ENCODE results near the gene MADD. TPM values are rescaled to one million over a fixed set of nuclear protein-coding genes. Genes with fewer than 3 reads are reported as not detected.

MADD gene
- total RNA-seq, 1 donor from 2014 or later = 50.1 TPM

- no peaks in the 10 kb centered on the region for H3K4me1 ChIP-seq
- no peaks in the 10 kb centered on the region for H3K27me3 ChIP-seq
- no peak for DNase-seq
- H3K27ac ChIP-seq = no peak overlapping the region
- no peak for ATAC-seq
- peaks cover 42% of the 10 kb centered on the region for H3K36me3 ChIP-seq
- intact Hi-C loops (cut with DNase I) = no loop called here
- no peak overlapping the region for H3K4me3 ChIP-seq
- TF ChIP-seq CTCF (IDR thresholded peaks at IDR 0.05) = no peak
- no peaks in the 10 kb centered on the region for H3K9me3 ChIP-seq
Observed at GRCh38 chr11:47325271-47326041, 55.5 kb downstream of the MADD start.

- H3K4me1 ChIP-seq = no peaks in the 10 kb centered on the region
- intact Hi-C loops (cut with DNase I) = no loop called here
- peaks cover 46% of the 10 kb centered on the region for H3K36me3 ChIP-seq
- ATAC-seq = no peak
- H3K27me3 ChIP-seq = no peaks in the 10 kb centered on the region
- TF ChIP-seq CTCF (IDR thresholded peaks at IDR 0.05) = no peak
- no peaks in the 10 kb centered on the region for H3K9me3 ChIP-seq
- no peak for DNase-seq
- H3K27ac ChIP-seq = no peak overlapping the region
- no peak overlapping the region for H3K4me3 ChIP-seq
Observed at GRCh38 chr11:47326198-47326597, 56.3 kb downstream of the MADD start.

GRCh38 chr11:47327025-47327424, 57.1 kb downstream of the MADD start:
- no peak for ATAC-seq
- no peak for TF ChIP-seq CTCF (IDR thresholded peaks at IDR 0.05)
- H3K27me3 ChIP-seq = no peaks in the 10 kb centered on the region
- DNase-seq = no peak
- intact Hi-C loops (cut with DNase I) = no loop called here
- no peak overlapping the region for H3K27ac ChIP-seq
- peaks cover 46% of the 10 kb centered on the region for H3K36me3 ChIP-seq
- H3K4me3 ChIP-seq = no peak overlapping the region
- no peaks in the 10 kb centered on the region for H3K9me3 ChIP-seq
- no peaks in the 10 kb centered on the region for H3K4me1 ChIP-seq

GRCh38 chr11:47327949-47328348, 58.0 kb downstream of the MADD start:
- intact Hi-C loops (cut with DNase I) = no loop called here
- ATAC-seq (no peak), DNase-seq (no peak)
- no peak for TF ChIP-seq CTCF (IDR thresholded peaks at IDR 0.05)
- peaks cover 46% of the 10 kb centered on the region for H3K36me3 ChIP-seq
- no peaks in the 10 kb centered on the region for H3K4me1 ChIP-seq
- no peaks in the 10 kb centered on the region for H3K27me3 ChIP-seq
- H3K27ac ChIP-seq = no peak overlapping the region
- no peaks in the 10 kb centered on the region for H3K9me3 ChIP-seq
- no peak overlapping the region for H3K4me3 ChIP-seq

GRCh38 chr11:47328449-47329390, 58.8 kb downstream of the MADD start:
- Histone ChIP-seq H3K9me3 (no peaks in the 10 kb centered on the region), H3K27me3 (no peaks in the 10 kb centered on the region), H3K27ac (no peak overlapping the region), H3K4me3 (no peak overlapping the region), H3K4me1 (no peaks in the 10 kb centered on the region), H3K36me3 (peaks cover 46% of the 10 kb centered on the region)
- ATAC-seq = no peak
- no peak for DNase-seq
- intact Hi-C loops (cut with DNase I) = no loop called here
- no peak for TF ChIP-seq CTCF (IDR thresholded peaks at IDR 0.05)

All from upper lobe of right lung (tissue), 1 donor.